22Rv1 (cell line): ENCODE measurements around the gene TERF2IP.

Experiments used
- CTCF ChIP-seq: fragments of 450-650 bp; IDR thresholded peaks from 2 replicates; pipeline ENCODE4 v1.5.1; 2017; ENCODE audit warnings: mild to moderate bottlenecking
- ZFX ChIP-seq: fragments of 450-650 bp; IDR thresholded peaks from 2 replicates; pipeline ENCODE4 v1.6.1; 2017; ENCODE audit warnings: antibody characterized with exemption, borderline replicate concordance

- no peak for TF ChIP-seq CTCF
- TF ChIP-seq ZFX: no peak
These were observed 19.7 kb upstream of the TERF2IP start for GRCh38 chr16:75627851-75628250.
